Inflammatory macrophage (primary cell): ENCODE measurements around the gene SEPTIN7.

Experiments
- DNase-seq, 2 donors: peaks; one replicate each; pipeline ENCODE4 v3.0.0-alpha.2; 2020 to 2022

SEPTIN7 gene

GRCh38 chr7:35839860-35840854, 39.3 kb downstream of the SEPTIN7 start:
- no peak for DNase-seq

- DNase-seq = no peak
Observed at GRCh38 chr7:35846816-35847412, 46.1 kb downstream of the SEPTIN7 start.

GRCh38 chr7:35848725-35849124, 47.9 kb downstream of the SEPTIN7 start:
- DNase-seq = no peak

- no peak for DNase-seq
Observed at GRCh38 chr7:35849158-35849831, 48.4 kb downstream of the SEPTIN7 start.

- DNase-seq = no peak
Observed at GRCh38 chr7:35849954-35850353, 49.1 kb downstream of the SEPTIN7 start.
